GM23338 (cell line): Measurements from ENCODE around the gene KRIT1. TPM values are rescaled to one million over a fixed set of nuclear protein-coding genes. Genes with fewer than 3 reads are reported as not detected.

ENCODE experiments used
- ATAC-seq: fragments of 200-7000 bp; cut with Tn5 transposase; 3 replicates; pipeline ENCODE4 v1.9.1; 2020
- DNase-seq: peaks from one replicate; pipeline ENCODE4 v3.0.0-alpha.2; 2015; ENCODE audit warnings: low spot score
- H2AFZ ChIP-seq: fragments of 200-600 bp; sonication (generic); 2 replicates; pipeline ENCODE4 v1.8.0; 2016; ENCODE audit warnings: antibody characterized with exemption, mild to moderate bottlenecking, moderate library complexity
- H3F3A ChIP-seq: fragments of 200-600 bp; sonication (generic); replicated peaks from 2 replicates; pipeline ENCODE4 v1.8.0; 2017; ENCODE audit warnings: antibody characterized with exemption, mixed run types, low read depth
- H3K27ac ChIP-seq: fragments of 200-600 bp; sonication (generic); 2 replicates; pipeline ENCODE4 v1.6.1; 2016; ENCODE audit warnings: low read depth
- H3K27me3 ChIP-seq: fragments of 200-600 bp; sonication (generic); 2 replicates; pipeline ENCODE4 v1.8.0; 2016; ENCODE audit warnings: mild to moderate bottlenecking, mixed run types, moderate library complexity; ENCODE audit not compliant: insufficient read depth
- H3K36me3 ChIP-seq: fragments of 200-600 bp; sonication (generic); 2 replicates; pipeline ENCODE4 v1.8.0; 2016; ENCODE audit warnings: mild to moderate bottlenecking; ENCODE audit not compliant: insufficient read depth
- H3K4me1 ChIP-seq: fragments of 200-600 bp; sonication (generic); 2 replicates; pipeline ENCODE4 v1.8.0; 2016; ENCODE audit warnings: mild to moderate bottlenecking, moderate library complexity; ENCODE audit not compliant: insufficient read depth
- H3K4me2 ChIP-seq: fragments of 200-600 bp; sonication (generic); 2 replicates; pipeline ENCODE4 v1.7.1; 2017; ENCODE audit warnings: mixed run types
- H3K4me3 ChIP-seq: fragments of 200-600 bp; sonication (generic); 2 replicates; pipeline ENCODE4 v1.6.1; 2016; ENCODE audit warnings: mixed run types
- H3K79me2 ChIP-seq: fragments of 200-600 bp; sonication (generic); replicated peaks from 2 replicates; pipeline ENCODE4 v1.8.0; 2017; ENCODE audit warnings: mild to moderate bottlenecking; ENCODE audit not compliant: insufficient read depth
- H3K9me2 ChIP-seq: fragments of 200-600 bp; sonication (generic); 2 replicates; pipeline ENCODE4 v1.8.0; 2017; ENCODE audit not compliant: insufficient read depth
- H4K20me1 ChIP-seq: fragments of 200-600 bp; sonication (generic); replicated peaks from 2 replicates; pipeline ENCODE4 v1.8.0; 2017; ENCODE audit warnings: mild to moderate bottlenecking; ENCODE audit not compliant: insufficient read depth
- H3K27ac Mint-ChIP-seq: 2 replicates; pipeline ENCODE4 v1.8.0; 2020; ENCODE audit warnings: inconsistent platforms, mild to moderate bottlenecking, moderate library complexity, mixed read lengths
- H3K27me3 Mint-ChIP-seq: 3 replicates; pipeline ENCODE4 v1.8.0; 2022; ENCODE audit warnings: low read depth, mild to moderate bottlenecking, moderate library complexity, mixed read lengths, inconsistent platforms; ENCODE audit not compliant: insufficient read depth, poor library complexity
- H3K36me3 Mint-ChIP-seq: 3 replicates; pipeline ENCODE4 v1.8.0; 2021; ENCODE audit warnings: low read depth, mild to moderate bottlenecking, inconsistent platforms, moderate library complexity, mixed read lengths
- H3K4me1 Mint-ChIP-seq: 3 replicates; pipeline ENCODE4 v1.8.0; 2020; ENCODE audit warnings: mild to moderate bottlenecking, inconsistent platforms, mixed read lengths
- H3K4me3 Mint-ChIP-seq: 3 replicates; pipeline ENCODE4 v1.8.0; 2021; ENCODE audit warnings: moderate library complexity, mild to moderate bottlenecking, inconsistent platforms, mixed read lengths
- H3K9me3 Mint-ChIP-seq: 3 replicates; pipeline ENCODE4 v1.8.0; 2020; ENCODE audit warnings: moderate library complexity, mild to moderate bottlenecking, inconsistent platforms, mixed read lengths
- EZH2 ChIP-seq: fragments of 200-600 bp; sonication (generic); IDR thresholded peaks from one replicate; pipeline ENCODE4 v1.8.0; 2017; ENCODE audit warnings: antibody characterized with exemption, mild to moderate bottlenecking, low read depth; ENCODE audit not compliant: unreplicated experiment
- EZH2phosphoT487 ChIP-seq: fragments of 200-600 bp; sonication (generic); IDR thresholded peaks from one replicate; pipeline ENCODE4 v1.8.1; 2018; ENCODE audit warnings: antibody characterized with exemption; ENCODE audit not compliant: unreplicated experiment
- STAT1 ChIP-seq: IDR thresholded peaks from one replicate; pipeline ENCODE4 v1.6.1; 2016; ENCODE audit warnings: antibody characterized with exemption; ENCODE audit not compliant: unreplicated experiment
- ZNF462 ChIP-seq: fragments of 250-450 bp; sonication (Bioruptor Pico); IDR thresholded peaks from 2 replicates; pipeline ENCODE4 v1.5.0; 2020; ENCODE audit warnings: mild to moderate bottlenecking, moderate library complexity
- microRNA-seq: library from miRNA; unstranded; fragments of <30 nt; microRNA quantifications from one replicate; pipeline ENCODE4, GENCODE V29; 2017
- polyA plus RNA-seq: library from polyadenylated mRNA; unstranded; fragments of >200 nt; fragmentation: Nextera tagmentation; extraction: Ambion mirVana; gene quantifications from 2 replicates; pipeline ENCODE4 v1.2.1, GENCODE V29; 2016
- small RNA-seq: library from RNA; depleted of rRNA; stranded (forward); fragments of <200 nt; gene quantifications from one replicate; pipeline ENCODE3, GENCODE V24; 2014; ENCODE audit warnings: low replicate concordance
- total RNA-seq: library from RNA; depleted of rRNA; stranded (reverse); fragments of >200 nt; shearing (Covaris generic); gene quantifications from 2 replicates; pipeline ENCODE4 v1.2.3, GENCODE V29; 2014; rRNA removed

The KRIT1 gene
- total and polyA plus RNA-seq, 2 experiments from 2014 or later, result 51.2 to 54.3 TPM

GRCh38 chr7:92149736-92150239, 95.9 kb downstream of the KRIT1 start:
- no peak overlapping the region for H3K27ac ChIP-seq
- no peaks in the 10 kb centered on the region for H3K4me1 ChIP-seq
- H3K27me3 ChIP-seq, result no peaks in the 10 kb centered on the region
- no peaks in the 10 kb centered on the region for H4K20me1 ChIP-seq
- H3K4me3 ChIP-seq, result no peak overlapping the region
- no peak overlapping the region for H3K27ac Mint-ChIP-seq
- DNase-seq (no peak), ATAC-seq (no peak)
- H3K4me1 Mint-ChIP-seq, result no peaks in the 10 kb centered on the region
- TF ChIP-seq STAT1, result no peak
- TF ChIP-seq ZNF462 (CRISPR knock-in tag), result no peak
- no peak for TF ChIP-seq EZH2
- TF ChIP-seq EZH2phosphoT487, result no peak
- H3K9me3 Mint-ChIP-seq, result no peaks in the 10 kb centered on the region
- H3K36me3 ChIP-seq, result no peaks in the 10 kb centered on the region
- H3F3A ChIP-seq, result no peaks in the 10 kb centered on the region
- H3K9me2 ChIP-seq, result no peaks in the 10 kb centered on the region
- no peak overlapping the region for H2AFZ ChIP-seq
- H3K27me3 Mint-ChIP-seq, result peaks cover 4% of the 10 kb centered on the region
- no peak overlapping the region for H3K4me2 ChIP-seq
- no peak overlapping the region for H3K4me3 Mint-ChIP-seq
- no peaks in the 10 kb centered on the region for H3K79me2 ChIP-seq
- no peaks in the 10 kb centered on the region for H3K36me3 Mint-ChIP-seq

Small RNA genes lying within 50 kb of the gene (microRNA-seq; reads per million reads assigned to microRNA genes)
- not detected for gene MIR1285-1

Small RNA genes lying within 50 kb of the gene (small RNA-seq; reads per million reads assigned to genes)
- gene MIR1285-1 (not detected), gene RF00019 (not detected)

Other genes starting within 250 kb of the KRIT1 start
- gene CYP51A1, start 111.4 kb downstream of the KRIT1 start, total RNA-seq, result 163 and 166 TPM in 2 replicates
- gene CYP51A1, start 111.4 kb downstream of the KRIT1 start, polyA plus RNA-seq, result 62.0 and 65.6 TPM in 2 replicates
- gene LRRD1, start 66.8 kb downstream of the KRIT1 start, total RNA-seq, result 0.08 TPM in 1 of 2 replicates, not detected in the other
- gene LRRD1, start 66.8 kb downstream of the KRIT1 start, polyA plus RNA-seq, result 0.11 TPM in 1 of 2 replicates, not detected in the other
- 39.8 and 40.3 TPM in 2 replicates for gene ANKIB1, start 60 bp upstream of the KRIT1 start, total RNA-seq
- gene ANKIB1, start 60 bp upstream of the KRIT1 start, polyA plus RNA-seq, result 17.1 and 19.1 TPM in 2 replicates
- 27.9 and 30.8 TPM in 2 replicates for gene GATAD1, start 201.6 kb upstream of the KRIT1 start, total RNA-seq
- 15.1 and 15.4 TPM in 2 replicates for gene GATAD1, start 201.6 kb upstream of the KRIT1 start, polyA plus RNA-seq
- 0.07 TPM in 1 of 2 replicates, not detected in the other for gene ERVW-1, start 232.0 kb upstream of the KRIT1 start, total RNA-seq
- gene ERVW-1, start 232.0 kb upstream of the KRIT1 start, polyA plus RNA-seq, result not detected in 2 replicates